BLaER1 (cell line): ENCODE measurements around the gene NR2C2.

ENCODE experiments used
- H3K27ac ChIP-seq: shearing (Covaris generic); formaldehyde crosslinking; 2 replicates; pipeline ENCODE4 v1.8.1; 2022
- H3K27me3 ChIP-seq: shearing (Covaris generic); formaldehyde crosslinking; 2 replicates; pipeline ENCODE4 v1.8.1; 2022
- H3K36me3 ChIP-seq: shearing (Covaris generic); formaldehyde crosslinking; 2 replicates; pipeline ENCODE4 v1.8.1; 2022
- H3K4me1 ChIP-seq: shearing (Covaris generic); formaldehyde crosslinking; 2 replicates; pipeline ENCODE4 v1.8.1; 2022
- H3K4me2 ChIP-seq: shearing (Covaris generic); formaldehyde crosslinking; 2 replicates; pipeline ENCODE4 v1.8.1; 2022
- H3K4me3 ChIP-seq: shearing (Covaris generic); formaldehyde crosslinking; 2 replicates; pipeline ENCODE4 v1.8.1; 2022
- H3K9ac ChIP-seq: shearing (Covaris generic); formaldehyde crosslinking; 2 replicates; pipeline ENCODE4 v1.8.1; 2022
- H3K9me3 ChIP-seq: shearing (Covaris generic); formaldehyde crosslinking; 2 replicates; pipeline ENCODE4 v1.8.1; 2022
- H4K20me1 ChIP-seq: shearing (Covaris generic); formaldehyde crosslinking; 2 replicates; pipeline ENCODE4 v1.8.1; 2022
- Cebpa-rat ChIP-seq: shearing (Covaris generic); IDR thresholded peaks from 2 replicates; pipeline ENCODE4 v1.8.1; 2022

The NR2C2 gene

DNA sequence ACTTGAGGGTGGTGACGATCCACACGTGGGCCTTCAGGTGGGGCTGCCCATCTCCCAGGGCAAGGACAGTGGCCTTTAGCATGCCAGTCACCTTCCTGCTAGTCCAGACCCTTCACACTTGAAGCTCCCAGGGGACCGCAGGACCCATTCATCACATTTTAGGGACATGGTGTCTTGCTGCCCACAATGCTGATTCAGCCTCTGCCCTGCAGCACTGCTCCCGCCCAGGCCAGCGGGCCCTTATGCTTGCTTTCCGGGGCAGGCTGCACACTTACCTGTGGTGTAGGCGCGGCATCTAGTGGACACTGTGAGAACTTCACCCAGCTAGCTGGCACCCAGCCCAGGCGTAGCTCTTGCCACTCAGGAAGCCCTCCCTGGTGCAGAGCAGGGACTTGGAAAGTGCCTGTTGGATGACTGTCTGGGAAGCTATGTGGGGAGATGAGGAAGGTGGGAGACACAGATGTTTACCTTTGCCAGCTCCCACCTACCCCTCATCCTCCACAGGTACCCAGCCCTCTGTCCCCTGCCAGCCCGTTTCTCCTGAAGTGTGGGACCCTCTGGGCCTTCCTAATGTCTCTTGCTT lies 26.3 kb upstream of the NR2C2 start:
- Histone ChIP-seq H3K4me1 (peaks cover 4% of the 10 kb centered on the region; the same call in 1 of the 2 replicates), H3K4me2 (no peak overlapping the region), H4K20me1 (no peaks in the 10 kb centered on the region), H3K4me3 (no peak overlapping the region), H3K27ac (no peak overlapping the region), H3K36me3 (no peaks in the 10 kb centered on the region), H3K27me3 (no peaks in the 10 kb centered on the region), H3K9me3 (no peaks in the 10 kb centered on the region), H3K9ac (no peak overlapping the region)
- no peak for TF ChIP-seq Cebpa-rat

DNA sequence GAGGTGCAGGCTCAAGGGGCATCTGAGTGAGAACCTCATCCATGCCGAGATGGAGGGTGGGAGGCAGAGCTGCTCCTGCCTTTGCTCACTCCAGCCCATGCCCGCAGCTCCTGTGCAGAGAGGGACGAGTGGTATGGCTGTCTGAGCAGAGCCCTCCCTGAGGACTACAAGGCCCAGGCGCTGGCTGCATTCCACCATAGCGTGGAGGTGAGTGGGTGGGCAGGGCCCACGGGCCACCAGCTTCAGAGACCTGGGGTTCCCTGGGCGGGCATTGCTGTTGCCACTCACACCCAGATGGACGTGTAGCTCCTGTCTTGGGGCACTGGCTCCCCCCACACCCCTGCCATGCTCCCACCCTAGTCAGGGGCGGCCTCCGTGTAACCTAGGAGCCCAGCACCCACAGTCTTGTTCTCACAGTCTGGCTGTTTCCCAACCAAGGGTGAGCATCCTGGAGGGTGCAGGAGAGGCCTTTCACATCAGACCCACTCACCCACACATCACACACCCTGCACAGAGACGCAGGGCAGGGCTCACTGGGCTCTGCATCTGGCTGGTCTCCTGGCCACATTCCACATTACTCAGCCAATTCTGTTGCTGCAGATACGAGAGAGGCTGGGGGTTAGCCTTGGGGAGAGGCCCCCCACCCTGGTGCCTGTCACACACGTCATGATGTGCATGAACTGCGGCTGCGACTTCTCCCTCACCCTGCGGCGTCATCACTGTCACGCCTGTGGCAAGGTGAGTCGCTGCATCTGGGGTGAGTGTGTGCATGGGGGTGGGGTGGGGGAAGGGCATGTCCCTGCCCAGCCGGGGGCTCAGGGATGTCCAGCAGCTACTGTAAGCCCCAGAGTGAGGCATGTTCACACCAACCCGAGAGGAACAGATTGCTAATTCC lies 25.3 kb upstream of the NR2C2 start:
- no peak for TF ChIP-seq Cebpa-rat
- H3K4me1 ChIP-seq = peaks cover 7% of the 10 kb centered on the region; the same call in 1 of the 2 replicates

DNA sequence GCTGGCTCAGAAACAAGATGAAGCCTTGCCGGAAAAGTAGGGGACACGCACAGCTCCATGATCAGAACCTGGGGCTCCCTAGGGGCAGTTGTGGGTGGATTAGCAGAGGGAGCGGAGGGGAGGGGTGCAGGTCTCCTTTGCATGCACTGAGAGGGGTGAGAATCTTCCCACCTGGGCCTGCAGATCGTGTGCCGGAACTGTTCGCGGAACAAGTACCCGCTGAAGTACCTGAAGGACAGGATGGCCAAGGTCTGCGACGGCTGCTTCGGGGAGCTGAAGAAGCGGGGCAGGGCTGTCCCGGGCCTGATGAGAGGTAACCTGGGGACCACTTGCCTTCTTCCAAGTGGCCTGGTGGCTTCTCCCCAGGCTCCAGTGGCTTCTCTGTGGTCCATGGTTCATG lies 24.5 kb upstream of the NR2C2 start:
- Histone ChIP-seq H3K27me3 (no peaks in the 10 kb centered on the region), H3K9ac (no peak overlapping the region), H3K4me2 (no peak overlapping the region), H3K4me3 (no peak overlapping the region), H3K9me3 (no peaks in the 10 kb centered on the region), H3K27ac (no peak overlapping the region), H3K4me1 (peaks cover 7% of the 10 kb centered on the region; the same call in 1 of the 2 replicates), H3K36me3 (no peaks in the 10 kb centered on the region), H4K20me1 (no peaks in the 10 kb centered on the region)
- TF ChIP-seq Cebpa-rat = no peak

More for the DNA sequence above, 25.3 kb upstream of the NR2C2 start:
- H3K27me3 ChIP-seq = no peaks in the 10 kb centered on the region
- H3K9ac ChIP-seq = no peak overlapping the region
- no peaks in the 10 kb centered on the region for H3K9me3 ChIP-seq
- H3K27ac ChIP-seq = no peak overlapping the region
- H3K4me2 ChIP-seq = no peak overlapping the region
- no peaks in the 10 kb centered on the region for H3K36me3 ChIP-seq
- H3K4me3 ChIP-seq = no peak overlapping the region
- no peaks in the 10 kb centered on the region for H4K20me1 ChIP-seq

DNA sequence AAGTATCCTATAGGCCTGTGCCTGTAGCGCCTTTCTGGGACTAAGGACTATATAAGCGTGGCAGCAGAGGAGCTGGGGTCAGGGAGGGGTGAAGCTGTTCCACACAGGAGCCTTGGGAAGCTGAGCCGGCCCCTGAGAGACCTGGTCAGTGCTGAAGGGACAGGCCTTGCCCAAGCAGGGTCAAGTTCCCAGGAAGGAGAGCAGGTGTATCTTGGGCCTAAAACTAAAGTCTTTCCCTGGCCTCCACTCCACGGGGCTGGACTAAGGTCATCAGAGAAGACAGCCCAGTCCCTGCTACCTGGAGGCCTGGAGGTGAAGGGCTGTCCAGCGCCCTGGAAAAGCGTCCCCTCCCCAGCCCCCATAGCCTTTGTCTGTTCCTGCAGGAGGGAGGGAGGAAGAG lies 23.9 kb upstream of the NR2C2 start:
- Histone ChIP-seq H3K9me3 (no peaks in the 10 kb centered on the region), H3K27me3 (no peaks in the 10 kb centered on the region), H3K36me3 (no peaks in the 10 kb centered on the region), H3K27ac (no peak overlapping the region), H4K20me1 (no peaks in the 10 kb centered on the region), H3K4me1 (peaks cover 7% of the 10 kb centered on the region; the same call in 1 of the 2 replicates), H3K4me3 (no peak overlapping the region), H3K9ac (no peak overlapping the region), H3K4me2 (no peak overlapping the region)
- no peak for TF ChIP-seq Cebpa-rat

DNA sequence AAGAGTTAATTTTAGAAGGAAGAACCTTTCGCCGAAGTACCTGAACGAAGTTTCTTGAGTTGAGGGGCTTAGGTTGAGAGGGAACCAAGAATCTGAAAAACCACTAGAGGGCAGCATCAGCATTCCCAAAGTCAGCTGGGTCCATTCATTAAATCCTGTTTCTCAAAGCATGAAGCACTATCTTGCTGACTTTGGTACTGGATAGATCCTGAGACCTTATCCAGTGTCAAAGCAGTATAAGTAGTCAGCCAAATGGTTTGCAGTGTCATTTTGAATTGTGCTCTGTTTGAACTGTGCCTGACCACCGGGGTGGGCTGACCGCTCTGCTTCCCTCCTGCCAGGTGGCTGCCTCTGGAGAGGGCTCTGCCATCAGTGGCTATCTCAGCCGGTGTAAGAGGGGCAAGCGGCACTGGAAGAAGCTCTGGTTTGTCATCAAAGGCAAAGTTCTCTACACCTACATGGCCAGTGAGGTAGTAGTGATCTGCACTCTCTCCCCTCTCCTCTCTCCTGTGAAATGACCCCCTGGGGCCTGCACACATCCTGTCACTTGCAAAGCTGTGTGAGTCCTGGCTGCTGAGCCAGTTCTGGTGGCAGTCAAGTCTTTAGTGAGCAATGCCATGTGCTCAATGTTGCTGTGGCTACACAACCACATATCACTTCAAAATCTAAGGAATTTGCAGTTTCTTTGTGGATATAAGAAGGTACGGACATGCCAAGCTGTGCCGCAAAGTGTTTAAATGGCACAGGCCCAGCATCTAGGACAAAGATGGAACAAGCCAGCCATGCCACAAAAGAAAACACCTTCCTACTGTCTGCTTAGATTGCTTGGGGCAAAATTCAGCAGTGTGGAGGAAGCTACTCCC lies 21.4 kb upstream of the NR2C2 start:
- no peaks in the 10 kb centered on the region for H3K9me3 ChIP-seq
- no peak overlapping the region for H3K4me3 ChIP-seq
- peaks cover 7% of the 10 kb centered on the region; the same call in 1 of the 2 replicates for H3K4me1 ChIP-seq
- H3K27me3 ChIP-seq = no peaks in the 10 kb centered on the region
- no peaks in the 10 kb centered on the region for H4K20me1 ChIP-seq
- no peaks in the 10 kb centered on the region for H3K36me3 ChIP-seq
- no peak overlapping the region for H3K27ac ChIP-seq
- no peak overlapping the region for H3K9ac ChIP-seq
- no peak for TF ChIP-seq Cebpa-rat
- no peak overlapping the region for H3K4me2 ChIP-seq

DNA sequence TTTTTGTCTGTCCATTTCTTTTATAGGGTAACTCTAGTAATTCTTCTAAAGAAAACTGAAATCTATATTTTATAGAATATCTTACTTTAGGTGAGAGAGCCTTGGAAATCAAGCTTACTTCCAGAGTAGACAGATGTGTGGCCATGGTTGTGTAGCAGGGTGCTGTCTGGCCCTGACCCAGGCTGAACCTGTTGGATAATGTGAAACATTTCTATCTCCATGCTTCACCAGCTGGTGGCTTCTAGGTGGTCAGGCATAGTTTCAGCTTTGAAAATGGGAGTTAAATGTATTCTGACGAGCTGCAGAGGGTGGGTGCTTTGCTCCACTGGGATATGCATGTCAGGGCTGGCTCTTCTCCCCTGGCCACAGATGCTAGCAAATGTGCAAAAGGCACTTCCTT lies 20.8 kb upstream of the NR2C2 start:
- no peaks in the 10 kb centered on the region for H3K27me3 ChIP-seq
- no peak overlapping the region for H3K27ac ChIP-seq
- no peak overlapping the region for H3K4me3 ChIP-seq
- H3K9ac ChIP-seq = no peak overlapping the region
- no peak for TF ChIP-seq Cebpa-rat
- peaks cover 7% of the 10 kb centered on the region; the same call in 1 of the 2 replicates for H3K4me1 ChIP-seq
- no peaks in the 10 kb centered on the region for H3K36me3 ChIP-seq
- no peaks in the 10 kb centered on the region for H4K20me1 ChIP-seq
- H3K4me2 ChIP-seq = no peak overlapping the region
- H3K9me3 ChIP-seq = no peaks in the 10 kb centered on the region

DNA sequence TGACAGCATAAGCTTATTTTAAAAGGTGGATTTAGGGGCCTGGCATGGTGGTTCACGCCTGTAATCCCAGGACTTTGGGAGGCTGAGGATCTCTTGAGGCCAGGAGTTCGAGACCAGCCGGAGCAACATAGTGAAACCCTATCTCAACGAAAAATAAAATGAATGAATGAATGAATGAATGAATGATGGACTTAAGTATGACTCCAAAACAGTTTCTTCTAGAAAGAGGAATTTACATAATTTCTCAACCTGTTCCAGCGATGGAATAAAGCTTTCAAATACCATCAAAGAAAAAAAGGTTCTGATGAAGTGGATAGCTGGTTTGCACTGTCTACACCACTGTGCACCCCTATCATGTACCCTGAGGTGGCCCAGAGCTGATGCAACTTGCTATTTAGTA lies 20.1 kb upstream of the NR2C2 start:
- Histone ChIP-seq H3K4me2 (no peak overlapping the region), H3K4me1 (peaks cover 7% of the 10 kb centered on the region; the same call in 1 of the 2 replicates), H3K36me3 (no peaks in the 10 kb centered on the region), H3K9ac (no peak overlapping the region), H3K27ac (no peak overlapping the region), H3K27me3 (no peaks in the 10 kb centered on the region), H4K20me1 (no peaks in the 10 kb centered on the region), H3K4me3 (no peak overlapping the region), H3K9me3 (no peaks in the 10 kb centered on the region)
- TF ChIP-seq Cebpa-rat = no peak

DNA sequence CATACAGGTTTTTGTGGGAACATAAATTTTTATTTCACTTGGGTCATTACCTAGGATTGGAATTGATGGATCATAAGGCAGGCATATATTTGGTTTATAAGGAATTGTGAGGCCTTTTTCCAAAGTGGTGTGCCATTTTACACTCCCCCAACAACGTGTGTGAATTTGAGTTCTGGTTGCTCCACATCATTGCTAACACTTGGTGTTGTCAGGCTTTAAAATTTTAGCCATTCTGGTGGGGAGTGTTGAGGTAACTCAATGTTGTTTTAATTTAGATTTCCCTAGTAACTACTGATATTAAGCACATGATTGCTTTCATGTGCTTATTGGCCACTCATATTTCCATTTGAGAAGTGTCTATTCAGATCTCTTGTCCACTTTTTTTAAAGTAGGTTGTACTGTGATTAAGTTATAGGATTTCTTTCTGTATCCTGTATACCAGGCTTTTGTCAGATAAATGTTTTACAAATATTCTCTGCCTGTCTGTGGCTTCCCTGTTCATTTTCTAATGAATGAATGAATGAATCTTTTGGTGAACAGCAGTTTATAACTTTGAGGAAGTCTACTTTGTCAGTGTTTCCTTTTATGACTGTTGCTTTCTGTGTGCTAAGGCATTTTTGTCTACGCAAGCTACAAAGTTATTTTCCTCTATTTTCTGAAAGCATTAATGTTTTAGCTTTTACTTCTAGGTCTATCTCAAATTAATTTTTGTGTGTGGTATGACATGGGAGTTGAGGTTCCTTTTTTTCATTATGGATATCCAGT lies 17.9 kb upstream of the NR2C2 start:
- no peak overlapping the region for H3K4me2 ChIP-seq
- no peak for TF ChIP-seq Cebpa-rat
- H3K27ac ChIP-seq = no peak overlapping the region
- no peaks in the 10 kb centered on the region for H4K20me1 ChIP-seq
- no peaks in the 10 kb centered on the region for H3K27me3 ChIP-seq
- no peaks in the 10 kb centered on the region for H3K36me3 ChIP-seq
- no peaks in the 10 kb centered on the region for H3K9me3 ChIP-seq
- H3K4me1 ChIP-seq = peaks cover 7% of the 10 kb centered on the region; the same call in 1 of the 2 replicates
- H3K4me3 ChIP-seq = no peak overlapping the region
- no peak overlapping the region for H3K9ac ChIP-seq

DNA sequence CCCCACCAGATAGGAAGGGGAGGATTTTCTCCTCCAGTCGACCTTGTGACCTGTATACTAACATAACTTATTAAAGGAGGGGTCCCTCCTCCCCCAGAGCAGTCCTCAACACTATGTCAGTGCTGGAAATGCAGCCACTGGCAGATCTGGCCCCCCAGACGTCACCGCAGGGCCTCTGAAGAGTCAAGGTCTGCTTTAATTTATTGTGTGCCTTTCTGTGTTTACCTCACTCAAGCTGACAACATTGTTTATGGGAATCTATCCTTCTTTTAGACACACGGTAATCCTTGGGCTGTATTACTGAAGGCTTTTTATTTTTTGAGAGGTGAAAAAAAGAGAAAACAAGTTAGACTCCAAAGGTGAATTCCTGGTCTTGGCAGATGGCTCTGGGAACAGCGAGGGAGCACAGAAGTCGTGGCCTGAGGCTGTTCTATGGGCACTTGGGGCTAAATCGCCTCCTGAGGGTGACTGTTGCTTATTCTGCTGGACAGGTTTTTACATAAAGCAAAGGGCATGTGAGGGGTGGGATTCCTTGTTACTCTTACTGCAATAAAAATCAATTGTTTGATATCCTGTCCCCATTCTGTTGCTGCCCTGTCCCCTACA lies 13.5 kb upstream of the NR2C2 start:
- TF ChIP-seq Cebpa-rat = no peak
- no peaks in the 10 kb centered on the region for H4K20me1 ChIP-seq
- no peaks in the 10 kb centered on the region for H3K36me3 ChIP-seq
- no peaks in the 10 kb centered on the region for H3K27me3 ChIP-seq
- no peak overlapping the region for H3K9ac ChIP-seq
- no peak overlapping the region for H3K4me3 ChIP-seq
- no peak overlapping the region for H3K27ac ChIP-seq
- no peaks in the 10 kb centered on the region for H3K4me1 ChIP-seq
- no peak overlapping the region for H3K4me2 ChIP-seq
- H3K9me3 ChIP-seq = no peaks in the 10 kb centered on the region
